ENCODE results near the gene CROCC. TPM values are rescaled to one million over a fixed set of nuclear protein-coding genes. Genes with fewer than 3 reads are reported as not detected.

Gene CROCC
- total RNA-seq, 1 donor from 2014 or later: 8.9 TPM

- no peak for TF ChIP-seq CTCF (IDR thresholded peaks at IDR 0.05; ENCODE audit: borderline replicate concordance)
- Histone ChIP-seq H3K4me1 (no peaks in the 10 kb centered on the region), H3K27me3 (ENCODE audit: low read depth) (no peaks in the 10 kb centered on the region), H3K27ac (replicated peaks) (no peak overlapping the region), H3K36me3 (peaks cover 95% of the 10 kb centered on the region), H3K9me3 (replicated peaks) (no peaks in the 10 kb centered on the region), H3K4me3 (no peak overlapping the region)
- intact Hi-C loops (cut with micrococcal nuclease): no loop called here
- DNase-seq: no peak
These were observed 100.2 kb downstream of the CROCC start for GRCh38 chr1:17021896-17022295.

Other genes starting within 250 kb of the CROCC start
- gene RNU1-4, start 181.4 kb upstream of the CROCC start, total RNA-seq: 6,072 TPM
- 6,072 TPM for gene RNU1-2, start 26.0 kb upstream of the CROCC start, total RNA-seq
- gene MFAP2, start 58.7 kb downstream of the CROCC start, total RNA-seq: 3.0 TPM
- gene ATP13A2, start 90.0 kb downstream of the CROCC start, total RNA-seq: 11.2 TPM
- gene SDHB, start 132.1 kb downstream of the CROCC start, total RNA-seq: 393 TPM
- 0.49 TPM for gene PADI2, start 197.5 kb downstream of the CROCC start, total RNA-seq